GM12873 (cell line): ENCODE results near the gene PTPRG.
A peak's percentile ranks its signal among the peaks of the same experiment; 100 is the strongest.

ENCODE experiments used
- TF ChIP-seq, protein P1 (sequence below): IDR thresholded peaks from 2 replicates; pipeline ENCODE4 v1.5.1; 2012; ENCODE audit warnings: low read depth, mild to moderate bottlenecking, moderate library complexity, low read length, control low read depth; ENCODE audit not compliant: insufficient read depth; ENCODE audit errors: missing control alignments

The PTPRG gene

DNA sequence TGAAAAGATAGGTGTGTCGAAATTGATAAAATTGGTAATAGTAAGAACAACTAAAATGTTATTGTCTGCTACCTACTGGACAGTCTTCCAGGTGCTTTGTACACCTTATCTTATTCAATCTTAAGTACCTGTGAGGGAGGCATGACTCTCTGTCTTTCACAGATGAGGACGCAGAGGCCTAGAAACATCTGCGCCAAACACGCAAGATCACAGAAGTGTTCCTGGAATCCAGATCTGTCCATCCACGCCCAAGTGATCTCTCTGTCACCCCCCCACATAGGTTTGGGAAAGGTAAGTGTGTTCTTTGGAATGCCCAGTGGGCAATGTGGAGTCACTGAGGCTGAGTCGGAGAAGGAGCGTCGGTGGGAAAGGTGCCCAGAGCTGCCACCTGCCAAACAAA lies 34.4 kb upstream of the PTPRG start:
- TF ChIP-seq, protein P1, sequence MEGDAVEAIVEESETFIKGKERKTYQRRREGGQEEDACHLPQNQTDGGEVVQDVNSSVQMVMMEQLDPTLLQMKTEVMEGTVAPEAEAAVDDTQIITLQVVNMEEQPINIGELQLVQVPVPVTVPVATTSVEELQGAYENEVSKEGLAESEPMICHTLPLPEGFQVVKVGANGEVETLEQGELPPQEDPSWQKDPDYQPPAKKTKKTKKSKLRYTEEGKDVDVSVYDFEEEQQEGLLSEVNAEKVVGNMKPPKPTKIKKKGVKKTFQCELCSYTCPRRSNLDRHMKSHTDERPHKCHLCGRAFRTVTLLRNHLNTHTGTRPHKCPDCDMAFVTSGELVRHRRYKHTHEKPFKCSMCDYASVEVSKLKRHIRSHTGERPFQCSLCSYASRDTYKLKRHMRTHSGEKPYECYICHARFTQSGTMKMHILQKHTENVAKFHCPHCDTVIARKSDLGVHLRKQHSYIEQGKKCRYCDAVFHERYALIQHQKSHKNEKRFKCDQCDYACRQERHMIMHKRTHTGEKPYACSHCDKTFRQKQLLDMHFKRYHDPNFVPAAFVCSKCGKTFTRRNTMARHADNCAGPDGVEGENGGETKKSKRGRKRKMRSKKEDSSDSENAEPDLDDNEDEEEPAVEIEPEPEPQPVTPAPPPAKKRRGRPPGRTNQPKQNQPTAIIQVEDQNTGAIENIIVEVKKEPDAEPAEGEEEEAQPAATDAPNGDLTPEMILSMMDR = no peak

GRCh38 chr3:61530355-61530754 lies 31.0 kb upstream of the PTPRG start:
- TF ChIP-seq, protein P1 = peak; percentile 51

GRCh38 chr3:61531528-61531927 lies 29.8 kb upstream of the PTPRG start:
- TF ChIP-seq, protein P1 = no peak

DNA sequence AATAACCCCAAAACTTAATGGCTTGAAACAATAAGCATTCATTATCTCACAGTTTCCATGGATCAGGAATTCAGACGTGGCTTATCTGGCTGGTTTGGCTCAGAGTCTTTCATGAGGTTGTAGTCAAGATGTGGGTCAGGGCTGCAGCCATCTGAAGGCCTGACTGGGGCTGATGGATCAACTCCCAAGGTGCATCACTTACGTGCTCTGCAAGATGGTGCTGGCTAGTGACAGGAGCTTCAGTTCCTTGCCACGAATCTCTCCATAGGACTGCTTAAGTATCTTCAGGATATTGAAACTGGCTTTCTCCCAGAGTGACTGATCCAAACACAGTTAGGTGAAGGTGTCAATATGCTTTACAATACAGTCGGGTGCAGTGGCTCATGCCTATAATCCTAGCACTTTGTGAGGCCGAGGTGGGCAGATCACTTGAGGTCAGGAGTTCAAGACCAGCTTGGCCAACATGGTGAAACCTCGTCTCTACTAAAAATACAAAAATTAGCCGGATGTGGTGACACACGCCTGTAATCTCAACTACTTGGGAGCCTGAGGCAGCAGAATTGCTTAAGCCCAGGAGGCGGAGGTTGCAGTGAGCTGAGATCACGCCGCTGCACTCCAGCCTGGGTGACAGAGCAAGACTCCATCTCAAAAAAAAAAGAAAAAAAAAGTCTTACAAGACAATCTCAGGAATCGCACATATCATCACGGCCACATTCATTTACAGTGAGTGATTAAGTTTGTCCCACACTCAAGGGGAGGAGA lies 28.5 kb upstream of the PTPRG start:
- TF ChIP-seq, protein P1 = no peak

- TF ChIP-seq, protein P1 = no peak
Observed at GRCh38 chr3:61535826-61536225, 25.5 kb upstream of the PTPRG start.

DNA sequence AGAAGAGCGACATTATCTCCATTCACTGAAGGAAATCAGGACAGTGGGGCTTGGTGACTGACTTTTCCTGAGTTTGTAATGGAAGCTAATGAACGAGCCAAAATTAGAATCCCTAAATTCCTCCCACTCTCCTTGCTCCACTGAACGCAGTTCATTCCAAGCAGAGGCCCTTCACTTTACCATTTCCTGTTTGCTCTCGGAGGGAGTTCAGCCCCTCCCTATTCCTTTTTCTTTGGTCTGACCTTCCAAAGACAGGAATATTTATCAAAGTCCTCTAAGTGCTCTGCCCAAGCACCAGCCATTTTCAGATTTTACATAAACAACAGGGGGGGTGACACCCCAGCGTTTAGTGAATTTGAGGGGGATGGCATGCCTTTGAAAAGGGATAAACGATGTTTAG lies 24.0 kb upstream of the PTPRG start:
- TF ChIP-seq, protein P1 = no peak

GRCh38 chr3:61538486-61538885 lies 22.9 kb upstream of the PTPRG start:
- TF ChIP-seq, protein P1 = no peak
